K562 (cell line): ENCODE measurements around the gene ASB13. TPM values are rescaled to one million over a fixed set of nuclear protein-coding genes. Genes with fewer than 3 reads are reported as not detected.

Experiments used
- ATAC-seq: fragments of 200-7000 bp; cut with Tn5 transposase; 3 replicates; pipeline ENCODE4 v1.9.1; 2020; ENCODE audit warnings: moderate library complexity
- BruUV-seq: library from RNA; stranded (reverse); fragments of 400-500 nt; replicated peaks from 2 replicates; lab custom pipeline; 2021; lab: Mats Ljungman, UMichigan
- CTCF ChIA-PET: fragments of 300-600 bp; formaldehyde crosslinking; extraction: SDS; loops from one replicate; lab custom pipeline; 2021; ENCODE audit warnings: low intra/inter-chr PET ratio; lab: Yijun Ruan, JAX
- POLR2A ChIA-PET: fragments of 300-600, 350-650 bp; sonication (Branson Sonifier 250); formaldehyde crosslinking; extraction: SDS; loops from one replicate; lab custom pipeline; 2021; ENCODE audit warnings: antibody characterized with exemption, inconsistent platforms; lab: Yijun Ruan, JAX
- DNase-seq, 4 experiments: peaks; one replicate each; pipeline versions ENCODE4 v3.0.0 to v3.0.0-alpha.2; 2011 to 2018; ENCODE audit warnings: low spot score in 3 of 4, mixed read lengths in 3 of 4; ENCODE audit errors: extremely low read depth in 1 of 4
- FAIRE-seq: peaks from 2 replicates; lab custom pipeline; 2011; peaks lifted over from hg19 to GRCh38; lab: Jason Lieb, UNC
- H2AFZ ChIP-seq: 2 replicates; pipeline ENCODE4 v1.6.0; 2011; ENCODE audit warnings: low read depth, low read length, control low read depth, inconsistent platforms
- H3K27ac ChIP-seq: fragments of 200-600 bp; 3 replicates; pipeline ENCODE4 v1.8.0; 2011; ENCODE audit warnings: low read depth, mild to moderate bottlenecking, control low read depth, inconsistent platforms, low read length, moderate library complexity, mixed read lengths; ENCODE audit errors: extremely low read depth
- H3K27me3 ChIP-seq, 2 experiments: fragments of 300-600 bp in 1 of 2; 2 replicates in 1 of 2; 3 replicates in 1 of 2; pipeline versions ENCODE4 v1.6.0 to v1.8.0; 2011; ENCODE audit warnings: inconsistent platforms in 2 of 2, low read length in 2 of 2, mild to moderate bottlenecking in 1 of 2, mixed read lengths in 1 of 2, moderate library complexity in 1 of 2; ENCODE audit not compliant: control insufficient read depth in 2 of 2, insufficient read depth in 2 of 2
- H3K36me3 ChIP-seq: fragments of 300-600 bp; 3 replicates; pipeline ENCODE4 v1.8.0; 2011; ENCODE audit warnings: mild to moderate bottlenecking, low read length, inconsistent platforms; ENCODE audit not compliant: control insufficient read depth, insufficient read depth
- H3K4me1 ChIP-seq, 2 experiments: fragments of 200-600 bp in 1 of 2; replicated peaks in 1 of 2; 2 replicates in 1 of 2; 3 replicates in 1 of 2; pipeline versions ENCODE4 v1.5.1 to v1.8.0; 2011; ENCODE audit warnings: inconsistent platforms in 2 of 2, low read length in 2 of 2, mild to moderate bottlenecking in 1 of 2, mixed read lengths in 1 of 2, moderate library complexity in 1 of 2; ENCODE audit not compliant: control insufficient read depth in 2 of 2, insufficient read depth in 2 of 2
- H3K4me2 ChIP-seq: 2 replicates; pipeline ENCODE4 v1.6.1; 2011; ENCODE audit warnings: low read length, control low read depth, inconsistent platforms, mixed read lengths; ENCODE audit not compliant: insufficient read depth
- H3K4me3 ChIP-seq: fragments of 200-600 bp; sonication (generic), shearing (Covaris generic); 2 replicates; pipeline ENCODE4 v1.5.1; 2016; ENCODE audit warnings: control low read depth, inconsistent platforms
- H3K79me2 ChIP-seq: fragments of 200-600 bp; 3 replicates; pipeline ENCODE4 v1.8.0; 2011; ENCODE audit warnings: low read length, inconsistent platforms; ENCODE audit not compliant: control insufficient read depth, insufficient read depth
- H3K9ac ChIP-seq, 2 experiments: 2 replicates each; pipeline versions ENCODE4 v1.6.0 to v1.6.1; 2011; ENCODE audit warnings: low read depth in 2 of 2, low read length in 2 of 2, control low read depth in 1 of 2, inconsistent platforms in 1 of 2, mild to moderate bottlenecking in 1 of 2, mixed read lengths in 1 of 2; ENCODE audit not compliant: insufficient read depth in 1 of 2
- H3K9me1 ChIP-seq: one replicate; pipeline ENCODE4 v1.6.0; 2011; ENCODE audit warnings: inconsistent platforms, mild to moderate bottlenecking, low read length, moderate library complexity; ENCODE audit not compliant: control insufficient read depth, insufficient read depth
- H3K9me3 ChIP-seq: replicated peaks from 2 replicates; pipeline ENCODE4 v1.5.1; 2011; ENCODE audit warnings: low read depth, low read length, inconsistent platforms; ENCODE audit not compliant: control insufficient read depth, insufficient read depth
- H4K20me1 ChIP-seq: replicated peaks from 2 replicates; pipeline ENCODE4 v1.6.1; 2011; ENCODE audit warnings: low read length, inconsistent platforms, mixed read lengths; ENCODE audit not compliant: control insufficient read depth, insufficient read depth
- ASH1L ChIP-seq: fragments of 450-650 bp; IDR thresholded peaks from 2 replicates; pipeline ENCODE4 v1.6.1; 2018; ENCODE audit warnings: borderline replicate concordance, mild to moderate bottlenecking, low read depth; ENCODE audit not compliant: partially characterized antibody
- CEBPG ChIP-seq, 3 experiments: fragments of 200-800 bp in 1 of 3; sonication (Bioruptor generic) in 1 of 3; sonication (generic) in 1 of 3; formaldehyde crosslinking in 1 of 3; IDR thresholded peaks in 2 of 3; conservative IDR thresholded peaks in 1 of 3; 2 replicates each; pipeline versions ENCODE4 v1.6.1 to v1.8.0; 2016 to 2022; ENCODE audit warnings: missing compliant biosample characterization in 2 of 3, missing genetic modification characterization in 2 of 3, mild to moderate bottlenecking in 1 of 3, missing genetic modification reagents in 1 of 3
- NR2C2 ChIP-seq, 2 experiments: fragments of 200-800 bp in 1 of 2; sonication (Bioruptor generic) in 1 of 2; sonication (generic) in 1 of 2; formaldehyde crosslinking in 1 of 2; IDR thresholded peaks; 2 replicates each; pipeline versions ENCODE4 v1.6.1 to v1.8.0; 2016 to 2022; ENCODE audit warnings: mild to moderate bottlenecking in 1 of 2, missing compliant biosample characterization in 1 of 2, missing genetic modification characterization in 1 of 2, missing genetic modification reagents in 1 of 2
- SMARCE1 ChIP-seq: fragments of 450-650 bp; IDR thresholded peaks from 2 replicates; pipeline ENCODE4 v1.7.1; 2016; ENCODE audit warnings: mild to moderate bottlenecking
- SRSF1 ChIP-seq: fragments of 200-400 bp; formaldehyde crosslinking; IDR thresholded peaks from 2 replicates; pipeline ENCODE4 v1.6.1; 2017; ENCODE audit warnings: mild to moderate bottlenecking, low read depth, low read length, moderate library complexity
- THRAP3 ChIP-seq: fragments of 450-650 bp; IDR thresholded peaks from 2 replicates; pipeline ENCODE4 v1.6.1; 2016; ENCODE audit warnings: mild to moderate bottlenecking, inconsistent platforms, borderline replicate concordance
- ZNF512 ChIP-seq: IDR thresholded peaks from 2 replicates; pipeline ENCODE4 v1.6.1; 2016; ENCODE audit warnings: missing genetic modification characterization, missing compliant biosample characterization
- WGBS: fragments of 100-300 bp; shearing (Covaris generic); methylation state at CpG from one replicate; pipeline ENCODE4 v1.1.6; 2016; ENCODE audit warnings: low coverage, mixed read lengths; ENCODE audit not compliant: insufficient coverage; ENCODE audit errors: missing lambda C conversion rate; 5-methylcytosine and 5-hydroxymethylcytosine counted together
- in situ Hi-C: fragments of 300-500 bp; cut with MboI; formaldehyde crosslinking; loops from 4 replicates; pipeline ENCODE4 v1.15.0; 2018; ENCODE audit warnings: inconsistent platforms, mixed read lengths
- intact Hi-C: fragments of 100-400 bp; cut with micrococcal nuclease; formaldehyde crosslinking; loops from 2 replicates; pipeline ENCODE4 v1.14.2; 2022
- polyA plus RNA-seq, 8 experiments: library from polyadenylated mRNA; depleted of rRNA in 4 of 8; stranded (reverse) in 5 of 8; unstranded in 3 of 8; fragments of >200 nt; fragmentation: Nextera tagmentation in 2 of 8; fragmentation: Illumina TruSeq in 1 of 8; extraction: Ambion mirVana in 2 of 8; extraction: Trizol in 1 of 8; gene quantifications; 2 replicates each; pipeline versions ENCODE4 v1.2.1 to v1.2.3, GENCODE V29; 2011 to 2014; ENCODE audit warnings: inconsistent platforms in 1 of 8, missing spikeins in 1 of 8
- total RNA-seq, 7 experiments: library from RNA; depleted of rRNA in 6 of 7; stranded (reverse); fragments of >200 nt in 6 of 7; fragmentation: Illumina TruSeq in 2 of 7; extraction: Trizol in 2 of 7; gene quantifications; 2 replicates each; pipeline versions ENCODE4 v1.2.1 to v1.2.3, GENCODE V29; 2011 to 2021; ENCODE audit warnings: low replicate concordance in 1 of 7

ASB13 gene
- total and polyA plus RNA-seq, 9 of the 15 experiments (the other 6 are each of a cell fraction or from before 2014, with no cell fraction given) = 5.2 to 28.8 (median 16.9) TPM

- TF ChIP-seq NR2C2 (CRISPR knock-in tag; IDR thresholded peaks at IDR 0.05) (peak; percentile 77; the same call in 1 of the 2 replicates), NR2C2 (tag; IDR thresholded peaks at IDR 0.05) (no peak), SRSF1 (no peak)
These were observed 641 bp upstream of the ASB13 start (continued) for GRCh38 chr10:5666841-5667630.

GRCh38 chr10:5665373-5666007 lies 905 bp downstream of the ASB13 start:
- TSS peak; percentile 61 for BruUV-seq
- FAIRE-seq = peak; percentile 69
- H2AFZ ChIP-seq = peak overlapping the region; percentile 94
- ChIA-PET POLR2A (interaction anchor here (0.6 to 1.2 kb wide), 3 partner anchors 18 to 992 kb away, joined by 3 to 4 read pairs (median 4); no protein-coding TSS in a partner anchor), CTCF (no interaction called here)
- no peak for DNase-seq
- H3K27me3 ChIP-seq = no peaks in the 10 kb centered on the region
- H3K9me3 ChIP-seq = no peaks in the 10 kb centered on the region
- no peaks in the 10 kb centered on the region for H3K9me1 ChIP-seq
- H3K4me1 ChIP-seq = peaks cover 5 to 19% of the 10 kb centered on the region in 2 experiments; a peak in 4 of 5 replicates
- WGBS = 27% methylated on average over 9 of the region's 9 CpGs
- no peak for ATAC-seq
- H3K4me3 ChIP-seq = peak overlapping the region; percentile 81
- in situ Hi-C loops = no loop called here
- H3K4me2 ChIP-seq = peak overlapping the region; percentile 100
- no peaks in the 10 kb centered on the region for H3K36me3 ChIP-seq
- peaks cover 7% of the 10 kb centered on the region; the same call in 1 of the 2 replicates for H4K20me1 ChIP-seq
- peaks cover 17% of the 10 kb centered on the region; the same call in 2 of the 3 replicates for H3K79me2 ChIP-seq
- H3K27ac ChIP-seq = no peak overlapping the region
- intact Hi-C loops = no loop called here
- peak overlapping the region; percentile 67 to 96 for H3K9ac ChIP-seq
- 0 out of 2 replicates have a peak, but pooled peaks have one; percentile 10 for TF ChIP-seq SMARCE1
- TF ChIP-seq THRAP3 = no peak
- no peak for TF ChIP-seq CEBPG (CRISPR knock-in tag; IDR thresholded peaks at IDR 0.05)
- peak in 1 of 2 experiments; percentile 76; a peak in 2 of 4 replicates for TF ChIP-seq CEBPG (tag; conservative IDR thresholded peaks at IDR 0.05 in 1 of 2, IDR thresholded peaks at IDR 0.05 in 1 of 2)
- peak; percentile 47 for TF ChIP-seq ZNF512 (tag)
- TF ChIP-seq ASH1L = peak; percentile 31
